HG03039 (cell line): ENCODE measurements around the gene SPATA32.

Experiments
- ATAC-seq: cut with Tn5 transposase; IDR thresholded peaks from one replicate; pipeline ENCODE4 v1.9.1; 2021; ENCODE audit warnings: mild to moderate bottlenecking, moderate library complexity; ENCODE audit not compliant: unreplicated experiment

Gene SPATA32

DNA sequence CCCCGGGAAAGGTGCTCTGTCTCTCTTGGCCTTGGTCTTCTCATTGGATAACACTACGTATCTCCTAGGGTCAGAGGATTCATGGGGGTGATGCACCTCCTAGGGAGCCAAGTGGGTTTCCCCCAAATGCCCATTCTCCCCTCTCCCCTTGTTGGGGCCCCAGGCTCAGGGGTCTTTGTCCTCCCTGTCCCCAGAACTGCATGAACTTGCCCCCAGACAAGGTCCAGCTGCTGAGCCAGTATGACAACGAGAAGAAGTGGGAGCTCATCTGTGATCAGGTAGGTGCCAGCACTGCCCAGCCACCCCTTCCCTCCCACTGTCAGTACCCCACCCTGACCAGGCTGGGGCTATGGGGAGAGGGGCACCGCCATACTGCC lies 31.5 kb downstream of the SPATA32 start:
- ATAC-seq = no peak

GRCh38 chr17:45229681-45230409 lies 32.0 kb downstream of the SPATA32 start:
- ATAC-seq = no peak

- no peak for ATAC-seq
Measured at GRCh38 chr17:45228763-45229539, 32.9 kb downstream of the SPATA32 start.

DNA sequence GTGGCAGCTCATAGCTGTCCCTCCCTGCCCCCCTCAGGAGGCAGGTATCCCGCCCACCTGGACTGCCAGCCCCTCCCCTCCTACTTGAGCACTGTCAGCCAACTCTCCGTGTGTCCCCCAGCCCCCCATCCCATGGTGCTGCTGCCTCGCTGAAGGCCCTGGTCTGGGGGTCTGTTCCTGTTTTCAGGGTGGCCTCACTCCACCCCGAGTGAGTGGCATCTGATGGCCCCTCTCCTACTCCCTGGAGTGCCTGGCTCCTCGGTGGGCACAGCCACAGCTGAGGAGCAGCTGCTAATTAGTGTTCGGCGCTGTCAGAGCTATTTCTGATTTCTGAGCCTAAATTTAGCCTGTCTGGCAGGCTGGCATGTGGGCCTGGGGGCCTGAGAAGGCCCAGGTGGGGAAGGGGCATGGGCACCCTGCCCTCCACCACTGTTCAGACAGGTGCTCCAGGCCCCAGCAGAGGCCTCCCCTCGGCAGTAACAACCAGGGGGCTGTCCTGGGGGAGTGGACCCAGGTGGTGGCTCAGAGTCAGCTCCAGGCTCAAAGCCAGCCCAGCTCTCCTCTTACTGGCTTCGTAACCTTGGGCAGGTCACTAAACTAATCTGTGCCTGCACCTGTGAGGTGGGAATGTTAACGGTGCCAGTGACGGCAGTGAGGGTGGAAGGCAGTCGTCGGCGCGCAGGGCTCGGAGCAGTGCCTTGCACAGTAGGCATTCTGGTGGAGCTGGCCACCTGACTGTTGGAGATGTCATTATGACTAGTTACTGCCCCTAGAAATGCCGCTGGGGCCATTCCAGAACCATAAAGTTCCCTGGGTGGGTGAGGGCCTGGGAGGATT lies 33.8 kb downstream of the SPATA32 start:
- no peak for ATAC-seq

DNA sequence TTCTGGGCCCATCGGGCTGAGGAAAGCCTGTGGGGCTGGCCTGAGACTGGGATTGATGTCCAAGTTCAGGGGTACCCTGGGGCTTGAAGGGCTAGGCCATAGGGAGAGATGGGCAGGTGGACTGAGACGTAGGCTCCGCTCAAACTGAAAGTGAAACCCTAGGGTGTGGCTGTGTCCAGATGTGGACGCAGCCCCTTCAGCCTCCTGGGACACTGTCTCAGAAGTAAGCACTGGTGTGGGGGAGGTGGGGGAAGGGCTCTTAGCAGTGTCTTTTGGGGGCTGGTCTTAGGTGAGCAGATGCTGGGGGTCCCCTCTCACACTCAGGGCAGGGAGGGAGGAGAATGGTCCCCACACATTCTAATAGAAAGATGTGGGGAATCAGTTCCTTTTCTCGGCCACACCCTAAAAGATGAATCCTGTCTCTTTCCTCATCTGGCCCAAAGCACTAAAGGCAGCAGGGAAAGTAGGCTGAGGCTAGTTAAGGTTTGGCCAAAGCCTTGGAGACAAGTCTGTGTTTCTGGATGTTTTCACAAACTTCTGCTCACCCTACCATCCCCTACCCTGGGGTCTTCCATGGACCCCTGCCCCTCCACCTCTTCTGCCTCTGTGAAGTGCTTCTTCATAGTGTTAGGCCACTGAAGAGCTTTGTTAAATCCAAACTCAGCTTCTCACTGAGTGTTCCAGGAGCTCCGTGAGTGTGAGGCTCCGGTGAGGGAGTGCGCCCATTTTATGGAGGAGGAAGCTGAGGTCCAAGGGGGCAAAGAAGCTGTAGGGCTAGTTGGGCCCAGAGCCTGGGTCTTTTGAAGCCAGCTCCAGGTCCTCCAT lies 34.6 kb downstream of the SPATA32 start:
- ATAC-seq = no peak

DNA sequence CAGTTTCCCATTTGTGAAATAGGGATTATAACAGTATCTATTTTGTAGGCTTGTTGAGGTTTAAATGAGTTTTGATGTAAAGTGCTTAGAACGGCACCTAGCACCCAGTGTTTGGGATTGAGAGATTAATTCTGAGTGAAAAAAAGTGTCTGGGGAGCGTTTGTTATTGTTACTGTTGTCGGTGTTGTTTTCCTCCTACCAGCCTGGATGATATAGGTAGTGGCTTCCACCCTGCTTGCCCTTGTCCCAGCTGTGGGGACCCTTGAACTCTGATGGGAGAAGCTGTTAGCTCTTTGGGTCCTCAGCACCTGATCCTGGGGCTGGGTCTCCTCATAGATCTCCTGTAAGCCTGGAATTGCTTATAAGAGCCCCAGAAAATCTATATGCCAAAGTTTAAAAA lies 35.3 kb downstream of the SPATA32 start:
- no peak for ATAC-seq

DNA sequence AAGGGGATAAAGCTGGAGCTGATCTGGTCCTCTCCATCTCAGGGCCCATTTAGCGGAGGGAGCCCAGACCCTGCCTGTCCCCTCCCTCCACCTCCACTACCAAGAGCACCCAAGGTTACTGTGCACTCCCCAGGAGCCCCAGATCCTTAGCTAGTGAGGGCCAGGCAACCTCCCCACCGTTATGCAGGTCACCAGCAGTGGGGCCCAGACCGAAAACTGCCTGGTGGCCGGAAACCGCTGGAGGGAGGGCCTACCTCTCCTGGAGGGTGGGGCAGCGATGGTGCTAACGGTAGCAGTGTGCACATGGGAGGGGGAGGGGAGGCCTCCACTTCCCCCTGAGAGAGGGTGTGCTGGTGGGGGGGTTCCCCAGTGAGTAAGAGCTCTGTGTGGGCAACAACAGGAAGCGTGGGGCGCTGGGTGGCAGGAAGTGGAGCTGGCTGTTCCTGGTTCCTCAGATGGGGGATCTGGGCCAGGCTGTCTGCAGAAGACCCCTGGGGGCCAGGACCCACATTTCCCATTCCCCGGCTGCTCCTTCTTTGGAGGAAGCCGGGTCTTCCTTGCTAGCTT lies 35.8 kb downstream of the SPATA32 start:
- ATAC-seq = peak; percentile 36

DNA sequence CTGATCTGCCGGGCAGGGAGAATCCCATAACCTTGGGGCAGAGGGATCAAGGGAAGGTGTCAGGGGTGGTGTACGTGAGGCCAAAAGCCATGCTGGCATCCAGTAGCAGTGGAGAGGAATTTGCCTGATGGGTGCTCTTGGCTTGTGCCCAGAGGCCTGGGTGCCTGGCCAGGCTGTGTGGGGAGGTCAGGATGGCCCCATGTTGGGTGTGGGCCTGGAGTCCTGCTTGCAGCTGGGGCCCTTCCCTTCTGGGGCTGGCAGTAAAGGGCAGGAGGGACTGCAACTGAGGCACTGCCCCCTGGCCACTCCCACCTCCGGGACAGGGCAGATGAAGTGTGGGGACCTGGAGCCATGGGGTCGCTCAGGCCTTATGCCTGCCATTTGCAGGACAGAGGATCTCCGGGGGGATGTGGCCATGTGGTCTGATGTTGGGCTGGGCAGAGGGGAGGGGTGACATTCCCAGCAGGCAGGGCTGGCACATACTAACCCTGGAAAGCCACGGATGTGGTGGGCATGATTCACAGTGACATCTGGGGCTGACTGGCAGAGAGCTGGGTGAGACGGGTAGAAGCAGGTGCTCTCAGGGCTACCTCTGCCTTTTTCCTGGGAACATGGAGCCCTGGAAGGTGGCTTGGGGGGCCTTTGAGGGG lies 36.7 kb downstream of the SPATA32 start:
- ATAC-seq = no peak

DNA sequence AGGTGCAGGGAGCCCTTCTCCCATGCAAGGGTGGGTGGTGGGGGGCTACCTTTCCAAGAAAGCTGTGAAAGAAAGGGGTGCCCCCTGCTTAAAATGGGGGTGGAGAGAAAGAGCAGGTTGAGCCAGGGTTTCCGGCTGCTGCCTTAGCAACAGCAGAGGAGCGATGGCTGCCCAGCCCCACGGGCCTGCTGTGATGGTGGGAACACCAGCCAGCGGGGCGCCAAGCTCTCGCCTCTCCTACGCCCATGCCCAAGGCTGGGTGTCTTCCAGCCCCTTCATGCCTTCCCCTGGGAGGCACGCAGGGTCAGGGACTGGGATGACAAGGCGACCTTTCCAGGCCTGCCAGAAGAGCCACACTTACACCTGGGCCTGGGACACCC lies 37.2 kb downstream of the SPATA32 start:
- no peak for ATAC-seq

DNA sequence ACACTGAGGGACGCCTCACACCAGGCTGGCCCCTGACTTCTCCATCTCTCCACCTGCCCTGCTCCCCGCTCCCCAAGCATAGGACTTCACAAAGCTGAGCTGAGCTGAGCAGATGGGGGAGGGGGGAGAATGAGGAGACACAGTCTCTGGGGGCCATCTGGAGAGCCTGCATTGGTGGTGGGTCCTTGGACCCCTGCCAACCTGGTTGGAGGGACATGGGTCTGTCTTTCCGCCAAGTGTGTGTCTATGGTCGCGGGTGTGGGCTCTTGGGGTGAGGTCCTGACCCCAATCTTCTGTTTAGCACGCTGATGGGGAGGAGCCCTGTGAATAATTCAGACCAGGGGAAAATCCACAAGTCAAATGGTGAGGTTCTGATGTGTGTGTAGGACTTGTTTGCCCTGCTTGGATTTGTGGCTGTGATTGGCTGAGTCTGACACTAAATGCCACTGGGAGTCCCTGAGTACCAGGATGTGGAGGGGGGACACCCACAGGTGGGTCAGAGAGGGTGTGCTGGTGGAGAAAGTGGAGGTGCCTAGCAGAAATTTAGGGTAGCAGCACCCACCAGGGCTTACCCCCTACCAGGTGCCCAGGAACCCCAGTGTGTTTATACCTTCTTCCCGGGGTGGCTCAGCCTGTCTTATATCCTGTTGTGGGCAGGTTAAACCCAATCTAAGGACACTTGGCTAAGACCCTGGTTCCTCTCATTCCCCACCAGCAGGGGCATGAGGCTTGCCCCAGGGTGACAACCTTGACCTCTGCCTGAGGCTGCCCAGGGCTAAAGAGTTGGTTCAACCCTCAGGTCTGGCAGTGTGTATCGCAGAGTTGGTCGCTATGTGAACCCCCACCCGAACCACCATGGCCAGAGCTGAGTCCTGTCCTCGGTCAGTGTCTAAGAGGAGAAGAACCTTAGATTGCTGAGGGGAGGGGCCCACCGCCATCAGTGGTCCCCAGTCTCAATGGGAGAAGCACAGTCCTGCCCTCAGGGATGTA lies 38.1 kb downstream of the SPATA32 start:
- no peak for ATAC-seq

- ATAC-seq = no peak
Measured at GRCh38 chr17:45222996-45223538, 38.8 kb downstream of the SPATA32 start.

DNA sequence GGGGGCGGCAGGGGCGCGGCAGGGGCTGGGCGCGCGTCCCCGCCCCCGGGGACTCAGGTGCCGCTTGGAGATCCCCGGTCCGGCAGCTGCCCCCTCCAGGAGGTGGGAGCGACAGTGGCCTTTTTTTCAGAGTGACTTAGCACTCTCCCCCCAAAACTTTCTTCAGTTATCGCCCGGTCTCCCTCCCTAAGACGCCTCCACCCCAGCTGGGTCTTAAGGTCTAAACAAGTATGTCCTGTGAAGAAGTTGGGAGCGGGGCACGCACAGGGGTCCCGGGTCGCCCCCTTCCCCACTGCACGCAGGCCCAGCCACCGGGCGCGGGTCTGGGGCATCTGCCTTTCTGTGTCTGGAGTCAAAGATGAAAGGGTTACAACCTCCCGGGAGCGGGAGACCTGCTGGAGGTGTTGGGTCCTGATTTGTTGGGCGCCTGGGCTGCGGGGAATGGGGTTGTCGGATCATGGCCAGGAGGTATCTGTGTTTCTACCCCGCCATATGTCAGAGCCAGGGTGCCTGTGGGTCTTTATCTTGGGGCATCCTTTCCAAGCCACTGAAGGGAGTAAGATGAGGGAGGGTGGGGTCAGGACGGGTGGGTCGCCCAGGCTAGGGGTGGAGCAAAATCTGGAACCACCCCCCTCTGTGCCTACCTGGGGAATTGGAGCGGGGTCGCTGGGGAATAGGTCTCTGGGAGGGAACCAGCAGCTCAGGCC lies 39.5 kb downstream of the SPATA32 start:
- no peak for ATAC-seq

- no peak for ATAC-seq
Measured at GRCh38 chr17:45222014-45222288, 39.9 kb downstream of the SPATA32 start.

- ATAC-seq = no peak
Measured at GRCh38 chr17:45221081-45222013, 40.5 kb downstream of the SPATA32 start, which contains the start of gene FMNL1. Gene FMNL1, plus strand, starts transcription at chr17:45221885. Its CDS starts 240 bp downstream, at chr17:45222125.

GRCh38 chr17:45220079-45220478 lies 41.8 kb downstream of the SPATA32 start:
- ATAC-seq = no peak

DNA sequence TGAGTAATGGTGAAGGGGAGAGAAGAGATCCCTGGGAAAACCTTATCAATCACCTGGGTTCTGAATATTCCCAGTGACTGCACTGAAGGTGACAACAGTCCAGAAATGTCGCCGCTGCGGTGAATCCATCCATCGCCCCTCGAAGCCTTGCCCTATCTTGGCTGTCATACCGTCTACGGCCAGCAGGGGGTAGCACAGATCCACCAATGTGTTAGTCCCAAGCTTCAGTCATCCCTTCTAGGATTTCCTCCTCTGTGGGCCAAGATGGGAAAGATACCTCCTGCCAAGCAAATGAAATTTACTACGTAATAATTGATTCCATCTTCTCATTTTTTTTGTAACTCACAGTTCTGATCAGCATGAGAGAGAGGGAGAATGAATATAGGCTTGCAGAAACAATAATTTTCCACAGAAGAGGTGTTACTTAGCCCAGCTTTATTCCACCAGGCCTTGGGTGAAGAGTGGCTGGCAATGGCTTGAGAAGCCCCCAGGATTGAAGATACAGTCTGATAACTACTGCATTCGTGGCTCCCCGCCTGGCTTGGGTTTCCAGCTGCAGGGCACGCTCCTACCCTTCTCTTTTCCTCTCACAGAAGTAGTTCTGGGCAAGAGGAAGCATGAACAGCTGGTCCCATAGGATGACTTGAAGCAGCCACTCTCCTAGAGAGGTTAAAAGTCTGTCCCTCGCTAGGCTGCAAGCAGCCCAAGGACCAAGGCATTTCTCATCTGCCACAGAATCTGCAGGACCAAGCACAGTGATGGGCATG lies 42.8 kb downstream of the SPATA32 start:
- ATAC-seq = no peak
